Mucosa of descending colon (tissue), 3 donors: ENCODE results near the gene HECTD4. TPM values are rescaled to one million over a fixed set of nuclear protein-coding genes. Genes with fewer than 3 reads are reported as not detected.

Source experiments
- ATAC-seq: fragments of 200-7000 bp; cut with Tn5 transposase; one replicate; pipeline ENCODE4 v1.9.1; 2020; ENCODE audit warnings: mild to moderate bottlenecking, moderate library complexity
- DNase-seq, 3 donors: peaks; one replicate each; pipeline ENCODE4 v3.0.0-alpha.2; 2020
- H3K36me3 ChIP-seq: fragments of 200-600 bp; one replicate; pipeline ENCODE4 v1.8.0; 2021; ENCODE audit warnings: low read depth, mild to moderate bottlenecking
- H3K4me1 ChIP-seq: fragments of 200-600 bp; one replicate; pipeline ENCODE4 v1.8.0; 2021; ENCODE audit warnings: low read depth, mild to moderate bottlenecking
- H3K4me3 ChIP-seq: fragments of 200-600 bp; one replicate; pipeline ENCODE4 v1.8.0; 2021; ENCODE audit warnings: mild to moderate bottlenecking
- H3K9me3 ChIP-seq: fragments of 200-600 bp; one replicate; pipeline ENCODE4 v1.8.0; 2021; ENCODE audit warnings: mild to moderate bottlenecking
- CTCF ChIP-seq: fragments of 200-600 bp; IDR thresholded peaks from one replicate; pipeline ENCODE4 v1.8.0; 2022; ENCODE audit warnings: antibody characterized with exemption, mild to moderate bottlenecking
- intact Hi-C, 2 donors: fragments of 100-400 bp; cut with DNase I in 1 of 2; cut with micrococcal nuclease in 1 of 2; formaldehyde crosslinking; loops; one replicate each; pipeline versions ENCODE4 v1.11.0 to v1.11.1; 2022; cut with DNase I, micrococcal nuclease
- total RNA-seq, 3 donors: library from RNA; stranded (reverse); fragmentation: NEBNext Ultra II Directional in 2 of 3; extraction: Animal tissue kit (Norgen Biotek cat#: 25700) in 2 of 3; gene quantifications; one replicate each; pipeline versions ENCODE4 v1.2.1 to v1.2.4, GENCODE V29; 2021 to 2023
- donor health status: DM: no; HTN: no; CAD: no; lungs with moderate emphysema.
- donor health status: DM: no; HTN: no; CAD: no.
- donor health status: DM: no; HTN: yes; CAD: no.

HECTD4 gene
- total RNA-seq, 3 donors from 2014 or later: 57.0 to 75.5 (median 59.7) TPM

GRCh38 chr12:112382866-112383265, 635 bp upstream of the HECTD4 start:
- no peak overlapping the region for H3K4me3 ChIP-seq
- DNase-seq (no peak), ATAC-seq (no peak)
- H3K4me1 ChIP-seq: peaks cover 18% of the 10 kb centered on the region
- intact Hi-C loops: no loop called here
- H3K9me3 ChIP-seq: no peaks in the 10 kb centered on the region
- TF ChIP-seq CTCF: no peak
- H3K36me3 ChIP-seq: no peaks in the 10 kb centered on the region

- DNase-seq: peak; percentile 37 to 66 (median 66)
- H3K4me3 ChIP-seq: peak overlapping the region; percentile 90
- H3K4me1 ChIP-seq: peaks cover 18% of the 10 kb centered on the region
- TF ChIP-seq CTCF: no peak
- peak; percentile 66 for ATAC-seq
- no peaks in the 10 kb centered on the region for H3K36me3 ChIP-seq
- intact Hi-C loops: no loop called here
- no peaks in the 10 kb centered on the region for H3K9me3 ChIP-seq
Observed at GRCh38 chr12:112381406-112381882, 787 bp downstream of the HECTD4 start.

- peaks cover 18% of the 10 kb centered on the region for H3K4me1 ChIP-seq
- no peaks in the 10 kb centered on the region for H3K9me3 ChIP-seq
- intact Hi-C loops: no loop called here
- H3K4me3 ChIP-seq: peak overlapping the region; percentile 90
- no peak for ATAC-seq
- H3K36me3 ChIP-seq: no peaks in the 10 kb centered on the region
- peak; percentile 17 to 56 (median 45) for DNase-seq
- no peak for TF ChIP-seq CTCF
Observed at GRCh38 chr12:112380663-112381405, 1.4 kb downstream of the HECTD4 start.

- DNase-seq (no peak), ATAC-seq (no peak)
- Histone ChIP-seq H3K4me1 (peaks cover 10% of the 10 kb centered on the region), H3K9me3 (no peaks in the 10 kb centered on the region), H3K4me3 (no peak overlapping the region), H3K36me3 (no peaks in the 10 kb centered on the region)
- intact Hi-C loops: no loop called here
- TF ChIP-seq CTCF: no peak
Observed at GRCh38 chr12:112375105-112375504, 7.1 kb downstream of the HECTD4 start.

- Histone ChIP-seq H3K36me3 (no peaks in the 10 kb centered on the region), H3K4me3 (no peak overlapping the region), H3K4me1 (peaks cover 3% of the 10 kb centered on the region), H3K9me3 (no peaks in the 10 kb centered on the region)
- DNase-seq (no peak), ATAC-seq (no peak)
- no peak for TF ChIP-seq CTCF
- intact Hi-C loops: no loop called here
Observed at GRCh38 chr12:112374166-112374740, 8.0 kb downstream of the HECTD4 start.
